Endothelial cell of umbilical vein (primary cell): ENCODE data around the gene RPRML.

ENCODE experiments used
- EZH2 ChIP-seq: IDR thresholded peaks from 2 replicates; pipeline ENCODE4 v1.6.1; 2012; ENCODE audit warnings: borderline replicate concordance, low read depth, mild to moderate bottlenecking, moderate library complexity, low read length, inconsistent platforms; ENCODE audit not compliant: severe bottlenecking
- POLR2AphosphoS5 ChIP-seq: IDR thresholded peaks from 2 replicates; pipeline ENCODE4 v1.6.1; 2012; ENCODE audit warnings: low read depth, mild to moderate bottlenecking, control low read depth, low read length, moderate library complexity; ENCODE audit not compliant: insufficient read depth

DNA sequence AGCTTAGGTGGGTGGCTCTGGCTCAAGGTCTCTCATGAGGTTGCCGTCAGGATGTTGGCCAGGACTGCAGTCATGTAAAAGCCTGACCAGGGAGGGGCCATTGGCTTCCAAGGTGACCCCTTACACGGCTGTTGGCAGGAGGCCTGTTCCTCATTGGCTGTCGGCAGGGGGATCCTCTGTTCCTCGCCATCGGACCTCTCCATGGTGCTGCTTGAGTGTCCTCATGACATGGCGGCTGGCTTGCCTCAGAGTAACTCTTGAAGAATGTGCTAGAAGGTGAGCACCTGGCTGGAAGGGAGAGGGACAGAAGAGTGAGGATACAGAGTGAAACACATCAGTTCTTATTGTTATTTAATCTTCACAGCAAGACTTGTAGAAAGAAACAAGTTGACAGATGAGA lies 4.7 kb upstream of the RPRML start:
- TF ChIP-seq POLR2AphosphoS5: no peak
- no peak for TF ChIP-seq EZH2
